Fibroblast of lung (primary cell): ENCODE data around the gene CEP128. TPM values are rescaled to one million over a fixed set of nuclear protein-coding genes. Genes with fewer than 3 reads are reported as not detected.

Experiments used
- DNase-seq, 2 donors: peaks; one replicate each; pipeline versions ENCODE4 v3.0.0 to v3.0.0-alpha.2; 2010; ENCODE audit warnings: low read depth in 2 of 2
- H2AFZ ChIP-seq: 2 replicates; pipeline ENCODE4 v1.5.1; 2012; ENCODE audit warnings: low read length, control low read depth, inconsistent platforms
- H3K27ac ChIP-seq: 2 replicates; pipeline ENCODE4 v1.5.1; 2011; ENCODE audit warnings: low read length, control low read depth; ENCODE audit not compliant: insufficient read depth
- H3K27me3 ChIP-seq: 2 replicates; pipeline ENCODE4 v1.5.1; 2011; ENCODE audit warnings: mild to moderate bottlenecking, low read length; ENCODE audit not compliant: control insufficient read depth, insufficient read depth
- H3K36me3 ChIP-seq: 2 replicates; pipeline ENCODE4 v1.5.1; 2011; ENCODE audit warnings: low read length; ENCODE audit not compliant: control insufficient read depth, insufficient read depth
- H3K4me1 ChIP-seq: 2 replicates; pipeline ENCODE4 v1.5.1; 2011; ENCODE audit warnings: low read length; ENCODE audit not compliant: control insufficient read depth, insufficient read depth; ENCODE audit errors: extremely low read depth
- H3K4me2 ChIP-seq: 2 replicates; pipeline ENCODE4 v1.5.1; 2011; ENCODE audit warnings: low read length, control low read depth; ENCODE audit not compliant: insufficient read depth; ENCODE audit errors: extremely low read depth
- H3K4me3 ChIP-seq, 4 experiments: fragments of 200-600 bp in 1 of 4; sonication (generic) in 1 of 4; replicated peaks in 1 of 4; 2 replicates each; pipeline ENCODE4 v1.5.1; 2011 to 2016; ENCODE audit warnings: low read length in 4 of 4, low read depth in 3 of 4, mild to moderate bottlenecking in 3 of 4, control low read depth in 2 of 4, inconsistent platforms in 1 of 4, mixed read lengths in 1 of 4; ENCODE audit not compliant: insufficient read depth in 1 of 4; ENCODE audit errors: control extremely low read depth in 1 of 4
- H3K79me2 ChIP-seq: 2 replicates; pipeline ENCODE4 v1.5.1; 2012; ENCODE audit warnings: mild to moderate bottlenecking, low read length, inconsistent platforms; ENCODE audit not compliant: control insufficient read depth, insufficient read depth
- H3K9ac ChIP-seq: 2 replicates; pipeline ENCODE4 v1.5.1; 2011; ENCODE audit warnings: mild to moderate bottlenecking, low read length, control low read depth; ENCODE audit not compliant: insufficient read depth
- H3K9me3 ChIP-seq: 2 replicates; pipeline ENCODE4 v1.5.1; 2012; ENCODE audit warnings: low read depth, low read length; ENCODE audit not compliant: control insufficient read depth, insufficient read depth
- H4K20me1 ChIP-seq: 2 replicates; pipeline ENCODE4 v1.5.1; 2011; ENCODE audit warnings: low read length; ENCODE audit not compliant: control insufficient read depth, insufficient read depth; ENCODE audit errors: extremely low read depth
- EZH2 ChIP-seq: IDR thresholded peaks from 2 replicates; pipeline ENCODE4 v1.5.1; 2012; ENCODE audit warnings: low read length, control low read depth, mild to moderate bottlenecking; ENCODE audit errors: missing control alignments
- polyA plus RNA-seq, 2 donors: library from polyadenylated mRNA; depleted of rRNA in 1 of 2; stranded (reverse) in 1 of 2; unstranded in 1 of 2; fragments of >200 nt; gene quantifications; 2 replicates each; pipeline ENCODE4 v1.2.1, GENCODE V29; 2011 to 2012; ENCODE audit warnings: missing spikeins in 1 of 2
- total RNA-seq: library from RNA; depleted of rRNA; stranded (reverse); fragments of >200 nt; gene quantifications from 2 replicates; pipeline ENCODE4 v1.2.1, GENCODE V29; 2014
- TF ChIP-seq, protein P1 (sequence below), 2 donors: IDR thresholded peaks in 1 of 2; conservative IDR thresholded peaks in 1 of 2; 1 replicate in 1 of 2; 2 replicates in 1 of 2; pipeline ENCODE4 v1.5.1; 2011 to 2012; ENCODE audit warnings: low read length in 2 of 2, control low read depth in 1 of 2, inconsistent platforms in 1 of 2, low read depth in 1 of 2, mild to moderate bottlenecking in 1 of 2

The CEP128 gene
- total and polyA plus RNA-seq, 2 donors (not counting 1 experiment from before 2014, with no cell fraction given), result 1.3 to 7.8 TPM

DNA sequence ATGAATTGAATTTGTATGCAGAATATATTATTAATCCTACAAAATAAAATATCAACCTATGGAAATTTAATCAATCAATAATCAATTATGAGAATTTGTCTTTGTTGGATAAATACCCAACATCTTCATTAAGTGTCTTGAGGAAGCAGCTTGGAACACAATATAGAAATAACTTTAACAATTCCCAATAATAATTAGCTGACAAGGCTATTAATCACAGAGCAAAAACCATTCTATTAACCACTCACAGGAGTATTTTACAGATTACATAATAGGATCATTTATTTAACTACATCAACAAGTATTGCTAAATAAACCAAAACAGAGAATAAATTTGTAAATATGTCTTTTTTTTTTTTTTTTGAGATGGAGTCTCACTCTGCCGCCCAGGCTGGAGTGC is 190.3 kb downstream of the CEP128 start:
- Histone ChIP-seq H3K4me3 (no peak overlapping the region), H2AFZ (no peak overlapping the region), H3K79me2 (no peaks in the 10 kb centered on the region), H3K9ac (no peak overlapping the region), H3K4me2 (no peak overlapping the region), H3K27ac (no peak overlapping the region), H3K9me3 (no peaks in the 10 kb centered on the region), H3K36me3 (no peaks in the 10 kb centered on the region), H3K4me1 (no peaks in the 10 kb centered on the region), H4K20me1 (no peaks in the 10 kb centered on the region), H3K27me3 (no peaks in the 10 kb centered on the region)
- TF ChIP-seq, protein P1, sequence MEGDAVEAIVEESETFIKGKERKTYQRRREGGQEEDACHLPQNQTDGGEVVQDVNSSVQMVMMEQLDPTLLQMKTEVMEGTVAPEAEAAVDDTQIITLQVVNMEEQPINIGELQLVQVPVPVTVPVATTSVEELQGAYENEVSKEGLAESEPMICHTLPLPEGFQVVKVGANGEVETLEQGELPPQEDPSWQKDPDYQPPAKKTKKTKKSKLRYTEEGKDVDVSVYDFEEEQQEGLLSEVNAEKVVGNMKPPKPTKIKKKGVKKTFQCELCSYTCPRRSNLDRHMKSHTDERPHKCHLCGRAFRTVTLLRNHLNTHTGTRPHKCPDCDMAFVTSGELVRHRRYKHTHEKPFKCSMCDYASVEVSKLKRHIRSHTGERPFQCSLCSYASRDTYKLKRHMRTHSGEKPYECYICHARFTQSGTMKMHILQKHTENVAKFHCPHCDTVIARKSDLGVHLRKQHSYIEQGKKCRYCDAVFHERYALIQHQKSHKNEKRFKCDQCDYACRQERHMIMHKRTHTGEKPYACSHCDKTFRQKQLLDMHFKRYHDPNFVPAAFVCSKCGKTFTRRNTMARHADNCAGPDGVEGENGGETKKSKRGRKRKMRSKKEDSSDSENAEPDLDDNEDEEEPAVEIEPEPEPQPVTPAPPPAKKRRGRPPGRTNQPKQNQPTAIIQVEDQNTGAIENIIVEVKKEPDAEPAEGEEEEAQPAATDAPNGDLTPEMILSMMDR (conservative IDR thresholded peaks at IDR 0.05 in 1 of 2, IDR thresholded peaks at IDR 0.05 in 1 of 2; ENCODE audit: low read depth in 1 of 2, low read length in 2 of 2), result no peak
- TF ChIP-seq EZH2, result no peak
- DNase-seq, result no peak

- Histone ChIP-seq H4K20me1 (no peaks in the 10 kb centered on the region), H3K9ac (no peak overlapping the region), H3K4me3 (no peak overlapping the region), H3K27me3 (no peaks in the 10 kb centered on the region), H3K36me3 (no peaks in the 10 kb centered on the region), H3K4me1 (no peaks in the 10 kb centered on the region), H2AFZ (no peak overlapping the region), H3K27ac (no peak overlapping the region), H3K4me2 (no peak overlapping the region), H3K79me2 (no peaks in the 10 kb centered on the region), H3K9me3 (no peaks in the 10 kb centered on the region)
- no peak for TF ChIP-seq EZH2
- TF ChIP-seq, protein P1 (conservative IDR thresholded peaks at IDR 0.05 in 1 of 2, IDR thresholded peaks at IDR 0.05 in 1 of 2; ENCODE audit: low read depth in 1 of 2, low read length in 2 of 2), result no peak
- no peak for DNase-seq
Measured at GRCh38 chr14:80726211-80726610, 215.3 kb downstream of the CEP128 start.

- Histone ChIP-seq H3K9ac (no peak overlapping the region), H3K4me3 (no peak overlapping the region), H3K79me2 (no peaks in the 10 kb centered on the region), H3K36me3 (no peaks in the 10 kb centered on the region), H4K20me1 (no peaks in the 10 kb centered on the region), H3K27me3 (no peaks in the 10 kb centered on the region), H3K9me3 (no peaks in the 10 kb centered on the region), H3K4me1 (no peaks in the 10 kb centered on the region), H2AFZ (no peak overlapping the region), H3K27ac (no peak overlapping the region), H3K4me2 (no peak overlapping the region)
- no peak for DNase-seq
- TF ChIP-seq, protein P1 (conservative IDR thresholded peaks at IDR 0.05 in 1 of 2, IDR thresholded peaks at IDR 0.05 in 1 of 2; ENCODE audit: low read depth in 1 of 2, low read length in 2 of 2), result no peak
- TF ChIP-seq EZH2, result no peak
Measured at GRCh38 chr14:80718940-80719339, 222.6 kb downstream of the CEP128 start.
